RWPE1 (cell line): Measurements from ENCODE around the gene RAB29.
A peak's percentile ranks its signal among the peaks of the same experiment; 100 is the strongest.

ENCODE experiments used
- CTCF ChIA-PET: fragments of 350-600 bp; sonication (Branson Sonifier 250); formaldehyde crosslinking; extraction: SDS; loops from one replicate; lab custom pipeline; 2021; lab: Yijun Ruan, JAX
- POLR2A ChIA-PET: fragments of 400-600 bp; formaldehyde crosslinking; extraction: SDS; loops from one replicate; lab custom pipeline; 2020; ENCODE audit warnings: antibody characterized with exemption; ENCODE audit not compliant: low non-redundant PET; lab: Yijun Ruan, JAX
- DNase-seq: peaks from one replicate; pipeline ENCODE4 v3.0.0; 2012; ENCODE audit warnings: low spot score
- H3K27ac ChIP-seq: fragments of 450-650 bp; 2 replicates; pipeline ENCODE4 v1.5.1; 2017
- CTCF ChIP-seq: fragments of 450-650 bp; conservative IDR thresholded peaks from 2 replicates; pipeline ENCODE4 v1.5.1; 2017; ENCODE audit warnings: low read depth, mild to moderate bottlenecking

RAB29 gene

GRCh38 chr1:205782627-205783432, 7.5 kb upstream of the RAB29 start:
- ChIA-PET POLR2A (no interaction called here), CTCF (interaction anchor here (0.6 to 1.5 kb wide), 6 partner anchors 9 to 1420 kb away, joined by 3 to 7 read pairs (median 3); no protein-coding TSS in a partner anchor)
- no peak for TF ChIP-seq CTCF
- DNase-seq = no peak
- H3K27ac ChIP-seq = no peak overlapping the region

GRCh38 chr1:205780335-205780734, 5.1 kb upstream of the RAB29 start:
- ChIA-PET CTCF (interaction anchor here (0.6 kb wide), 1 partner anchor 150 kb away, joined by 3 read pairs; no protein-coding TSS in a partner anchor), POLR2A (no interaction called here)
- no peak overlapping the region for H3K27ac ChIP-seq
- no peak for TF ChIP-seq CTCF
- DNase-seq = no peak

GRCh38 chr1:205777994-205778393, 2.7 kb upstream of the RAB29 start:
- TF ChIP-seq CTCF = no peak
- no peak overlapping the region for H3K27ac ChIP-seq
- POLR2A ChIA-PET = no interaction called here
- no peak for DNase-seq
- CTCF ChIA-PET = interaction anchor here (0.6 to 2.3 kb wide), 3 partner anchors 14 to 1139 kb away, joined by 3 to 9 read pairs (median 4); no protein-coding TSS in a partner anchor

GRCh38 chr1:205775717-205776056, 405 bp upstream of the RAB29 start:
- DNase-seq = peak; percentile 68
- peak overlapping the region; percentile 77 for H3K27ac ChIP-seq
- no peak for TF ChIP-seq CTCF
- ChIA-PET CTCF (interaction anchor here (0.7 to 1.3 kb wide), 3 partner anchors 15 to 767 kb away, joined by 3 to 5 read pairs (median 4); no protein-coding TSS in a partner anchor), POLR2A (no interaction called here)

- no peak for DNase-seq
- peak overlapping the region; percentile 77 for H3K27ac ChIP-seq
- no peak for TF ChIP-seq CTCF
- POLR2A ChIA-PET = interaction anchor here (0.6 to 0.7 kb wide), 2 partner anchors 14 to 409 kb away, joined by 3 to 7 read pairs; no protein-coding TSS in a partner anchor
- CTCF ChIA-PET = interaction anchor here (0.6 to 1.6 kb wide), 5 partner anchors 18 to 924 kb away, joined by 3 to 5 read pairs (median 4); no protein-coding TSS in a partner anchor
These were observed 876 bp downstream of the RAB29 start for GRCh38 chr1:205774198-205775014.

- POLR2A ChIA-PET = no interaction called here
- DNase-seq = no peak
- TF ChIP-seq CTCF = no peak
- CTCF ChIA-PET = interaction anchor here (0.6 kb wide), 1 partner anchor 196 kb away, joined by 3 read pairs; no protein-coding TSS in a partner anchor
- H3K27ac ChIP-seq = no peak overlapping the region
These were observed 2.7 kb downstream of the RAB29 start for GRCh38 chr1:205772607-205773032.
